SW480 (cell line): Measurements from ENCODE around the gene SLC25A10.

Experiments used
- DNase-seq: peaks from one replicate; pipeline ENCODE4 v3.0.0-alpha.2; 2016; ENCODE audit warnings: low spot score

The SLC25A10 gene

DNA sequence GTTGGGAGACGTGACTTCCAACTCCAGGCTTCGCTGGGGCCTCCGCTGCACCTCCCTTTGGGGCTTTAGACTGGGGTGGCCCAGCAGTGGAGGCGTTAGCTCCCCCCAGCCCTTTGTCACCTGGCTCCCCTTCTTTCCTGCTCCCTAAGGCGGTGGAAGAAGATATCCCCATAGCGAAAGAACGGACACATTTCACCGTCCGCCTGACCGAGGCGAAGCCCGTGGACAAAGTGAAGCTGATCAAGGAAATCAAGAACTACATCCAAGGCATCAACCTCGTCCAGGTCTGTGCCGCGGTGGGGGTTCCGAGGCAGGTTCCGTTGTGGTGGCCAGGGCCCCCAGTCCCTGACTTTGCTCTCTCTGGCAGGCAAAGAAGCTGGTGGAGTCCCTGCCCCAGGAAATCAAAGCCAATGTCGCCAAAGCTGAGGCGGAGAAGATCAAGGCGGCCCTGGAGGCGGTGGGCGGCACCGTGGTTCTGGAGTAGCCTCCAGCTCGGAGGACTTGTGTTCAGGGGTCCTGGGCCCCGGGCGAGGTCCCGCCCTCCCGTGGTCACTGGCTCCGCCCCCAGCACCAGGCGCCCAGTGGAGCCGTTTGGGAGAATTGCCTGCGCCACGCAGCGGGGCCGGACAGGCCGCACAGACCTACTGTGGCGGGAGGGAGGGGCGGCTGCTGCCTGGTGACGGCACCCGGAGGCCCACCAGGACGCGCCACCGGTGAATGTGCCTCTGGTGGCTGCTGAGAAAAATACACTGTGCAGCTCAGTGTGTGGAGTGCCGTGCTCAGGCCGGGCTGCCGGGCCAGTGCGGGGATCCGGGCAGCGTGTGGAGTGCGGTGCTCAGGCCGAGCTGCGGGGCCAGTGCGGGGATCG is 5.1 kb upstream of the SLC25A10 start:
- no peak for DNase-seq

DNA sequence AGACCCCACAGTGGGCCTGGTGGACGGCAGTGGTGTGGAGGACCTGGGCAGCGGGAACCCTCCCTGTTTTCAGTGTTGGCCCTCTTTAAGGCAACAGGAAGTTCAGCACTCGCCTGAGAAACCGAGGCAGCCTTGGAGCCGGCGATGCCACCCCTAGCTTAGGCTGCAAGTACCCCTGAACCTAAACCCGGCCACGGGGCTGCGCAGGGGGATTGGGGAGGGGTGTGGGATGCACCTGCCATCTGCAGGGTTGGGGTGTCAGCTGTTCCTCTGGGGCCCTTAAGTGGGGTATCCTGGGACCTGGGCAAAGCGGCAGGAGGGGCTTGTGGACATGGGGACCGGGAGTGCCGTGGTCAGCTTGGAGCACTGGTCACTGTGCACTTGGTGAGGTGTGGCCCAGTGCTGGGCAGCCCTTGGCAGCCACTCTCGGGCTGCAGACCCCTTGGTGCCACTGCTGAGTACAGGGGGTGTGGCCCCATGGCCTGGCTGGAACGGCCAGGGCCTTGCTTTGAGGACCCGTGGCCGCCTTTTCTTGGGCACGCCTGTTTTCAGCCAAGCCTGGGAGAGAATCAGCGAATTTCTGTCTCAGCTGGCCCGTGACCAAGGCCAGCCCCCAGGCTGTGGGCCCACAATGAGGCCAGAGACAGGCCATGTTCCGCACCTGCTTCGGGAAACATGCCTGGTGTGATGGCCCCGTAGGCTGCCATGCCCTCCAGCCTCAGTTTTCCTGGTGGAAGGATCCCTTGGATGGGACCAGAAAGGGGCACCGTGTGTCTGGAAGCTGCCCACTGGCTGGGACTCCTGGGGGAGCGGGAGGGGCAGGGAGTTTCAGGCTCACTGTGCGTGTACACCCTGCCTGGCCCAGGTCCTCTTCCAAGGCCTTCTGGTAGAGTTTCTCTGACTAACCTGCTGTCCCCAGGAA is 4.1 kb upstream of the SLC25A10 start:
- no peak for DNase-seq

DNA sequence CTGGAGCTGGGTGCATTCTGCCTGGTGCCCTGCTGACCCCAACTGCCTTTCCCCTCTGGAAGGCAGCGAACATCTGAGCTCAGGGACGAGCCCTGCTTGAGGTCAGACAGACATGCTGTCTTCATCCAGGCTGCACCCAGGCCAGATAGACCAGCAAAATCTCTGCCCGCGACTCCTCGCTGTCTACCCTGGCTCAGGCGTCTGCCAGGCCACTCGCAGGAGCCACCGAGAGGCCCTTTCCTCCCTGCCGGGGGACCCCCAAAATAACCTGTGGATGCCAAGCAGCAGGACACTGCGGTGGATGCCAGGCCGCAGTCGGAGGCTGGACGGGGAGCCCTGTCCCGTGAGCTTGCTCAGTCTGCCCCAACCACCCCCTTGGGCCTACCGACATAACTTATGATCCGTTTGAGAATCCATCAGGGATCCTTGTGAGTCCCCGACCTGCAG is 3.3 kb upstream of the SLC25A10 start:
- DNase-seq = no peak

DNA sequence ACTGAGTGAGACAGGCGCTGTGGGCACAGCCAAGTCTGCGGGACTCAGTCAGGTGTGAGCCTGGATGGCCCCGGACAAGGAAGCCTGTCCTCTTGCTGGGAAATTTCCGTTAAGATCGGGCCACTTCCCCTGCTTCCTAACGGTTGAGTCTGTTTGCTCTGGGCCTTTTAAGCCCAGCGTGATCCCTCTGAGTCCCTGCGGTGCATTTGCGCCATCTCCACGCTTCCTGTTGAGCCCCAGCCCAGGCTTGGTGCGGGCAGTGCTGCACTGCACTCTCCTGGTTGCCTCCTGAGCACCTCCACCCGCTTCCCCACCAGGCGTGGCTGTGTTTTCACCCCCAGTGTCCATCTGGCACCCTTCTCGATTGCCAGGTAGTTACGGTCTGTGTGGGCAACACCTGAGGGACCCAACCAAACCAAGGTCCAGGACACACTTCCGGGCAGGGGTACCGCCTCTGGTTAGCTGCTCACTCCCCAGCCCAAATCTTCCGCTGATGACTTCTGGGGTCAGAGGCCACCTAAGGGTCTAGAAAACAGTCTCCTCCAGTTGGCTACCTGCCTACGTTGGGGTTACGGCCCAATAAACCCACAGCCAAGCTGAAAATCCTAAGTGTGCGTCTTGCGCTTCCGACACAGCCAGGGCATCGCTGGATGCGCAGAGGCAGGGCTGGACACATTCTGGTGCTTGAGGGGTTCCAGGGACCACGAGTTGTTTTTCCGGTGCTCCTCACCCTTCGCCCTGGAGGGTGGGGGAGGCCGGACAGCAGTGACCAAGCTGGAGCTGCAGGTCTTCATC is 1.4 kb upstream of the SLC25A10 start:
- DNase-seq = no peak

DNA sequence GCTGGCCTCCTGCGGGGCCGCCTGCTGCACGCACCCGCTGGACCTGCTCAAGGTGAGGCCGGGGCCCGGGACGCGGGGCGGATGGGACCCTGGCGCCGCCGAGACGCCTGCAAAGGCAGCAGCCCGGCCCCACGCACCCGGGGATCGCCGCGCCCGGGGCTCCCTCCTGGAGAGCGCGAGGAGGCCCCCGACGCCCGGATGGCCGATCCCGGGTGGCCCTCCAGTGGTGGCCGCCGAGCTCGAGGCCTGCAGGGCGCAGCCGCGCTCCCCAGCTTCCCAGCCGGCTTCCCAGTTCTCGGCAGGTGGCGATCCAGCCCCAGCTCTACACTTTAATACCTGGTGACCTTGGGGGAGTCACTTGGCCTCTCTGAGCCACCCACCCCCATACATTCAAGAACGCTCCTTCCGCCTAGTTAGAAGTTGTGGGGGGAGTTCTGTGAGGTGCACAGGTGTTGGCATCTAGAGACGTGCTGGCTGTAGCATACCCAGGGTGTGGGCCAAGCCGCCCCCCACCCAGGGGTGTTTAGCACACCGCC is 452 bp downstream of the SLC25A10 start:
- peak; percentile 63 for DNase-seq

DNA sequence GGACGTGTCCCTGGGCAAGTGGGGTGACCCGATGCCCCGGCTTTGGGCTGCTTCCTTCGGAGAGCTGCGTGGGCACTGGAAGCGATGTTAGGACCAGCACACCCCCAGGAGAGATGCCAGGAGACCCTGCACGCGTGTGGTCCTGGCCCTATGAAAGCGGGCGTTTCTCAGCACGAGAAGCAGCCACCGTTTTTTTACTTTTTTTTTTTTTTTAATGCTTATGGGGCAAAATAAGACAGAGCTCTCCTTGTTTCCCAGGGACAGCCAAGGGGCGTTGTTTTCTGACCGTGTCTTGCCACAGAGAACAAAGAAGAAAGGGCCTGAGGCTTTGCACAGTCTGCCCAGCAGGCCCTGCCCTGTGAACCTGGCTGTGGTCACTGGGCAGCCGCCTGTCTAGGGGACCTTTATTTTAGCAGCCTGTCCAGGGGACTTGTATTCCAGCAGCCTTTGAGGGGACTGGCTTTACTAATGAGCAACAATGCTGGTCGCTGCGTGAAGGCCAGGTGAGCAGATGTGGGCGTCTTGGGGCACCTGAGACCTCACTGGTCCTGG is 996 bp downstream of the SLC25A10 start:
- DNase-seq = peak; percentile 65

DNA sequence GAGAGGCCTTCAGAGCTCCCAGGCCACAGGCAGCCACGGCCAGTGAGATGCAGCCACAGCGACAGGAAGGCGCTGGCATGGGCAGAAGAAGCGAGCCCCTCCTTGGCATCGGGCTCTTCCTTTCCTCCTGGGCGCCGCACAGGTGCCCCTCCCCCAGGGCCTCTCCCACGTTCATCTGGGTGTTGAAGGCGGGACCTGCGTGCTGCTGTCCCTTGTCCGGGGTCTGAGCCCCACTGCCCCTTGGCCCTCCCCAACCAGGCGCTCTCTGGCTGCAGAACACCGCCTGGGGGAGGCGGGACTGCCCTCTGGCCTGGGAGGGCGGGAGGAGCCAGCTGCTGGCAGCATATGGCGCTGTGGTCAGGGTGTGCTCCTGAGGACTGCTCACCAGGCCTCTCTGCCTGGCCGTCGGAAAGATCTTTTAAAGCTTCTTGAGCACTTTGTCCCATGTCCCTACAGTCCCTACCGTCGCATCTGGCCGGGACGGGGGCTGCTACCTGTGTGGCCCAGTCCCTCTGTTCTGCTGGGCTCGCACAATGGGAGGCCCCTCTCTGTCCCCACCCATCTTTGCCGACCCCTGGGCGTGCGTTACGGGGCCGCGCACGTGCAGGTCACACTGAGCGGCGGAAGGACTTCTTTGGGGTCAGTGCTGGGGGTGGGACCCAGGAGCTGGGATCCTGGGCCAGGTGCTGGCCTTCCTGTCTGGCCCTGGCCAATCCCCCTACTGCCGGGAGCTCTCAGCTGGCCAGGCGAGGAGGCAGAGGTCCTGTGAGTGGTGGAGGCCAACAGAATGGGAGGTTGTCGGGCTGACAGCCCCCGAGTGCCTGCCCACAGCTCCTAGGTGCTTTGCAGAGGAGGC is 1.7 kb downstream of the SLC25A10 start:
- DNase-seq = peak; percentile 38

DNA sequence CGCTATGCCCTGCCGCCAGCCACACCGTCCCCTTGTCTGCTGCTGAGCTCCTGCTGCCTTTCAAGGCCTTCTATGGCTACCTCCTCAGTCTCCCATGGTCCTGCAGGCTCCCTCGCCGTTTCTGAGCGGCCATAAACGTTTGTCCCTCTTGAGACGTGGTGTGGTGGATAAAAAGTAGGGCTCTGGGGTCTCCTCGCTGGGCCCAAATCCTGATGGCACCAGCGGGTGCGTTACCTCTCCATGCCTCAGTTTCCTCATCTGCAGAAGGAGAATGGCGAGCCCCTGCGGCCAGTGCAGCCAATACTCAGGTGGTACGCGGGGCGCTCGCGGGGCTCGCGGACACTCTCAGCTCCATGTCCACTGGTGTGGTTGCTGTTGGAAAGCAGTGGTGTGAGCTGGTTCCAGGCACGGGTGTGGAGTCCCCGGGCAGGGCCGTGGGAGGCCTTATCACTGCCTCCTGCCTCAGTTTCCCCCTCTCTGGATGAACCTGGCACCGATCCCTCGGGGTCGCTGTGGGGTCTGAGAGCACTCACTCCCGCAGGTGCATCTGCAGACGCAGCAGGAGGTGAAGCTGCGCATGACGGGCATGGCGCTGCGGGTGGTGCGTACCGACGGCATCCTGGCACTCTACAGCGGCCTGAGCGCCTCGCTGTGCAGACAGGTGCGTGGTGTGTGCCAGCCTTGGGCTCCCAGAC is 2.5 kb downstream of the SLC25A10 start:
- no peak for DNase-seq

DNA sequence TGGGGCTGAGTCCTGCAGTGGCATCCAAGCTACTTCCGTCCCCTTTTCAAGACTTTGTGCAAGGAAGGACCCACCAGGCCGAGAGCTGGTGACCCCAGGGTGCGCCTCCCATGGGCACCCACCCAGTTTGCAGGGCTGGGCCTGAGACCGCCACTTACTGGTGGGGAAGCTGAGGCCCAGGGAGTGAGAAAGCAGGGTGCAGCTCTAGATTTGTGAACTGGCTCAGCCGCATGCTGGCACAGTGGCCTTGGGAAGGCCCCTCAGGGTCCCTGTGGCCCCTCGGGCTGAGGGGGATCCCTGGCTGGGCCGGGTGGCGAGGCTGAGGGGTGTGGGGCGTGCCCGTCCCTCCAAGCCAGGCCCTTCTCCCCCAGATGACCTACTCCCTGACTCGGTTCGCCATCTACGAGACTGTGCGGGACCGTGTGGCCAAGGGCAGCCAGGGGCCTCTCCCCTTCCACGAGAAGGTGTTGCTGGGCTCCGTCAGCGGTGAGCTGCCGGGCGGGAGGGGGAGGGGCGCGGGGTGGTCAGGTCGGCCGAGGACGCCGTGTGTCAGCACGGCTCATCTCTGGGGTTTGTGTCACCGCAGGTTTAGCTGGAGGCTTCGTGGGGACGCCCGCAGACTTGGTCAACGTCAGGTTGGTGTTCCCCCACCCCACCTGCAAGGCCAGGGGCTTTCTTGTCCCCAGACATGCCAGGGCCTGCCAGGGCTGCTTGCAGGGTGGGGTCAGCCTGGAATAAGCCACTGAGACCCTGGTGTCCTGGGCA is 3.2 kb downstream of the SLC25A10 start:
- DNase-seq = no peak

DNA sequence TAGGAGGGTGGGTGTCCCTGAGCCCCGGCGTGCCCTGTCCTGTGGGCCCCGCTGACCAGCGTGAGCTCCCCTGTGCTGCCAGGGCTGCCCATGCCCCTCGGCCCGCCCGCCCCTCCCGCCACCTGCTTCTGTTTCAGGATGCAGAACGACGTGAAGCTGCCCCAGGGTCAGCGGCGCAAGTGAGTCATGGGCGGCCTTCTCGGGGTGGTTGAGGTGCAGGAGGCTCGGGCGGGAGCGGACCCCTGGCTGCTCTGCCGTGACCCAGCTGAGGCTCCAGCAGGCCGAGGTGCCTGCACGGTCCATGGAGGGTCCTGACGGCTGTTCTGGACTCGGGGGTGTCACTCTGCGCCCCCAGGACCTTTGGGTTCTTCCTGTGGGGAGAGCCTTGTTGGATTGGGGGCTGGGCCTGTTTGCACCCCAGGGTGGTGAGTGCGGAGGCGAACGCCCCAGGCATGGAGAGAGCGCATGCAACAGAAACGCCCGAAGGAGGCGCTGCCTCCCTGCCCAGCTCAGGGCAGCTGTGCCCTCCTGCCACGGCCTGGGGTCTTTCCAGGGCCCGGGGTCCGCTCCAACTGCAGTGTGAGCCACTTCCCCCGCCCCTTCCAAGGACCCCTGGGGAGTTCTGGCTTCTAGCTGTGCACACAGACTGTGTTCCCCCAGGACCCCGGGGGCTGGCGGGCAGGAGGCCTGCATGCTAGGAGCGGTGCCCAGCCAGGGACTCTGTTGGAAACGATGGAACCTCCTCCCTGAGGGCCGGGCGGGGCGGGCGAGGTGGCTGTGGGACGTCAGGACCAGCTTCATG is 4.0 kb downstream of the SLC25A10 start:
- DNase-seq = no peak

DNA sequence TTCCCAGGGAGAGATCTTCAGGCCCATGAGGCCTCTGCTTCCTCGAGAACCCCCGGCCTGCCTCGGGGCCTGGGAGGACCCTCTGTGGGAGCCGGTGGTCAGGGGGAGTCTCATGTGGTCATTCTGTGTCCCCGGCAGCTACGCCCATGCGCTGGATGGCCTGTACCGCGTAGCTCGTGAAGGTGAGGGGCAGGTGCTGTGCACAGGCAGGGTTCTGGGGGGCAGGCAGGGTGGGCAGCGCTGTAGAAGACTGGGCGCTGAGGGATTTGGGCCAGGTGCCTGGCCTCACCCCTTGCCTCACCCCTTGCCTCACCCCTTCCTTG is 4.6 kb downstream of the SLC25A10 start:
- DNase-seq = no peak

DNA sequence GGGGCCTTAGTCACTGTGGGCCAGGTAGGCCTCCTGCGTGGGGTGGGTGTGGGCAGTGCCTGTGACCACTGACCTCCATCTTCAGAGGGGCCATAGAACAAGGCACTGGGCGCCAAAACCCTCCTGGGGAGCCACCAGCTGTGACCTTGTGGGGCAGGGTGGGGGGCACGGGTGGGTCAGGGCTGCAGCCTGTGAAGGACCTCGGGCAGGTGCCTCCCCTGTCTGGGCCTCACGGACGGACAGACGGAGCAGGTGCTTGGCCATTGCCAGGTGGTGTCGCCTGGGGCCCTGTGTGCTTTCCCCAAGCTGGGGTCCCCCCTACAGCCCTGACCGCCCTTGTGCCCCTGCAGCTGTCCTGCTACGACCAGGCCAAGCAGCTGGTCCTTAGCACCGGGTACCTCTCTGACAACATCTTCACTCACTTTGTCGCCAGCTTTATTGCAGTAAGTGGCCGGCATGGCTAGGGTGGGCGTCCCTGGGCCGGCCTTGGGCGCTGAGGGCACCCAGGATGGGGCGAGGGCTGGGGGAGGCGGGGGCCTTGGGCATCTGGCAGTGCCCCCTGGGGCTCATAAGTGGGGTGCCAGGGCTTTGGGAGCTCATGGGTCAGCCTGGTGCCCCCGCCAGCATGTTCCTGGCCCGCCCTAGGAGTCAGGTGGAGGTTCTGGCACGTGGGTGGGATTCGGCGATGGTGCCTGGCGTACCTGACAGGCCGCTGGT is 5.1 kb downstream of the SLC25A10 start:
- no peak for DNase-seq

DNA sequence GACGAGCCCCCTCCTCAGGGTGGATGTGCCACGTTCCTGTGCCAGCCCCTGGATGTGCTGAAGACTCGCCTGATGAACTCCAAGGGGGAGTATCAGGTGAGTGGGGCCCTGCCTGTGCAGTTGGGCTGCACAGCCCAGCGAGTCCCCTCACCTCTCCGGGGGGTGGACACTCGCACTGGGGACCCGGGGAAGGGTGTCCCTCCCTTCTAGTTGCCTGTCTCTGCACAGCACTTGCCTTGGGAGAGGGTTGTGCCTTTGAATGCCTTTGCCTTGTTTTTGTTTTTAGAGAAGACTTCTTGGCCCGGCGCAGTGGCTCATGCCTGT is 5.6 kb downstream of the SLC25A10 start:
- DNase-seq = no peak

DNA sequence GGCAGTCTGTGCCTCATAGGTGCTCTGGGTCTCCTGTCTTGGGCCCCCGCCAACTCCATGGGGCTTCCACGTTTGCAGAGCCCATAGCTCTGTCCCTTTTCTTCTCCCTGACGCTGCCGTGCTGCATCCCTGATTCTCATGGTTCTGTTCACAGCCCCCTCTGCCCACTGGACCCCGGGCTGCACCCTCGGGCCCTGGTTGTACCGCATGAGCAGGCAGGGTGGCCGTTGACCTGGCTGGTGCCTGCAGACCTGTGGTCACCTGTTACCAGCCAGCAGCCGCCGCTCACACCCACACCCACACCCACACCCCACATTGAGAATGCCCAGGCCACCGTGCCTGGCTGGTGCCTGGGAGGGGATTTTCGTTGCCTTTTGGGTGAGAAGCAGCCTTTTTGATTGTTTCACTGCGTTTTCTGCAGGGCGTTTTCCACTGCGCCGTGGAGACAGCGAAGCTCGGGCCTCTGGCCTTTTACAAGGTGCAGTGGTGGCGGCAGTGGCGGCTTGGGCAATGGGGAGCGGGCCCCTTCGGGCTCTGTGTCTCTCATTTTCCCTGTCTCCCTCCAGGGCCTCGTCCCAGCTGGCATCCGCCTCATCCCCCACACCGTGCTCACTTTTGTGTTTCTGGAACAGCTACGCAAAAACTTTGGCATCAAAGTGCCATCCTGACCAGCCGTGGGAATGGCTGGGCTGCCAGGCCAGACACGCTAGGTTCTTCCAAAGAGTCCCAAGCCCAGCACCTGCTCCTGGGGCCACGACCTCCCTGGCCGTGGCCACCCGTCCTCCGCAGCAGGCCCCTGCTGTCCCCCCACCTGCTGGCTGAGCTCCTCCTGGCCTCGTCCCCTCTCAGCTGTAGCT is 7.6 kb downstream of the SLC25A10 start:
- DNase-seq = no peak

DNA sequence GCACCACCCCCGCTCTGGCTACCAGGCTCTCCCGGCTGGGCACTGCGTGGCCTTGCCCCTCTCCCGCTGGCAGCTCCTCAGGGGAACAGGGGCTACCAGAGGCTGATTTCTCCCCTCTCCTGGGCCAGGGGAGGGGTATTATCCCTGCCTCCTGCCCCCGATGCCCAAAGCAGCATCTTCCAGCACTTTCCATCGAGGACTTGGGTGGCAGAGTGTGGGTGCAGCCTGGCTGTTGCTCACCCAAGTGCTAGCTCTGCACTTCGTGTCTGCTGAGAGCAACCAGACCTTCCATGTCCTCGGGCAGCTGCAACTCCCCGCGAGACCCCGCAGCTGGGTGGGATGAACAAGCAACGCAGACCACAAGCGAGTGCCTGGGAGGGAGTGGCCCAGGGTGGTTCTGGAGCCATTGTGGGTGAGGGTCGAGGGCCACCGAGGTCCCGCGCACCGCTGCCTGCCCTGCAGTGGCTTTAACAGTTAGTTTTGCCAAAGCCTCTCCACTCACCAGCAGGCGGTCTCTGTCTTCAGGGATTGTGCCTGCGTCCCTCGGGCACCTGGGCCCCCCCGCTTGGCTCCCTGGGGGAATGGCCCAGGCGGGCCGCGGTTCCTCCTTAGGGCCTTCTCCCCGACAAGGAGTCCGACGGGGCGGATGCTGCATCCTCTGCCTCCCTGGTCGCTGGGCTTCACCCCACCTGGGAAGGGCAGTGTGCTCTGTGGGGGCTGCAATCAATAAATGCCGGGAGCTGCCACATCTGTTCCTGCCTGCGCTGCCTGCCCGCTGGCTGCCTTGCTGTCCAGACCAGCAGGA is 8.4 kb downstream of the SLC25A10 start:
- DNase-seq = no peak
